ENCODE data around the gene SUPT20HL2. TPM values are rescaled to one million over a fixed set of nuclear protein-coding genes. Genes with fewer than 3 reads are reported as not detected.

Gene SUPT20HL2
- total RNA-seq, 2 donors from 2014 or later = 0.14 to 10.5 TPM

GRCh38 chrX:24283127-24283794, 30.6 kb downstream of the SUPT20HL2 start:
- no peak for DNase-seq (ENCODE audit: low spot score)
- WGBS = 50% methylated on average over 2 of the region's 2 CpGs
- Histone ChIP-seq H3K27ac (no peak overlapping the region), H3K4me1 (replicated peaks) (no peaks in the 10 kb centered on the region), H3K27me3 (replicated peaks; ENCODE audit: insufficient read depth) (no peaks in the 10 kb centered on the region), H3K36me3 (no peaks in the 10 kb centered on the region), H3K4me3 (no peak overlapping the region), H3K9me3 (no peaks in the 10 kb centered on the region)
- TF ChIP-seq, protein P1, sequence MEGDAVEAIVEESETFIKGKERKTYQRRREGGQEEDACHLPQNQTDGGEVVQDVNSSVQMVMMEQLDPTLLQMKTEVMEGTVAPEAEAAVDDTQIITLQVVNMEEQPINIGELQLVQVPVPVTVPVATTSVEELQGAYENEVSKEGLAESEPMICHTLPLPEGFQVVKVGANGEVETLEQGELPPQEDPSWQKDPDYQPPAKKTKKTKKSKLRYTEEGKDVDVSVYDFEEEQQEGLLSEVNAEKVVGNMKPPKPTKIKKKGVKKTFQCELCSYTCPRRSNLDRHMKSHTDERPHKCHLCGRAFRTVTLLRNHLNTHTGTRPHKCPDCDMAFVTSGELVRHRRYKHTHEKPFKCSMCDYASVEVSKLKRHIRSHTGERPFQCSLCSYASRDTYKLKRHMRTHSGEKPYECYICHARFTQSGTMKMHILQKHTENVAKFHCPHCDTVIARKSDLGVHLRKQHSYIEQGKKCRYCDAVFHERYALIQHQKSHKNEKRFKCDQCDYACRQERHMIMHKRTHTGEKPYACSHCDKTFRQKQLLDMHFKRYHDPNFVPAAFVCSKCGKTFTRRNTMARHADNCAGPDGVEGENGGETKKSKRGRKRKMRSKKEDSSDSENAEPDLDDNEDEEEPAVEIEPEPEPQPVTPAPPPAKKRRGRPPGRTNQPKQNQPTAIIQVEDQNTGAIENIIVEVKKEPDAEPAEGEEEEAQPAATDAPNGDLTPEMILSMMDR (IDR thresholded peaks at IDR 0.05) = no peak
- TF ChIP-seq POLR2A (IDR thresholded peaks at IDR 0.05) (no peak), POLR2AphosphoS5 (IDR thresholded peaks at IDR 0.05) (no peak)
- intact Hi-C loops (cut with DNase I) = no loop called here

DNA sequence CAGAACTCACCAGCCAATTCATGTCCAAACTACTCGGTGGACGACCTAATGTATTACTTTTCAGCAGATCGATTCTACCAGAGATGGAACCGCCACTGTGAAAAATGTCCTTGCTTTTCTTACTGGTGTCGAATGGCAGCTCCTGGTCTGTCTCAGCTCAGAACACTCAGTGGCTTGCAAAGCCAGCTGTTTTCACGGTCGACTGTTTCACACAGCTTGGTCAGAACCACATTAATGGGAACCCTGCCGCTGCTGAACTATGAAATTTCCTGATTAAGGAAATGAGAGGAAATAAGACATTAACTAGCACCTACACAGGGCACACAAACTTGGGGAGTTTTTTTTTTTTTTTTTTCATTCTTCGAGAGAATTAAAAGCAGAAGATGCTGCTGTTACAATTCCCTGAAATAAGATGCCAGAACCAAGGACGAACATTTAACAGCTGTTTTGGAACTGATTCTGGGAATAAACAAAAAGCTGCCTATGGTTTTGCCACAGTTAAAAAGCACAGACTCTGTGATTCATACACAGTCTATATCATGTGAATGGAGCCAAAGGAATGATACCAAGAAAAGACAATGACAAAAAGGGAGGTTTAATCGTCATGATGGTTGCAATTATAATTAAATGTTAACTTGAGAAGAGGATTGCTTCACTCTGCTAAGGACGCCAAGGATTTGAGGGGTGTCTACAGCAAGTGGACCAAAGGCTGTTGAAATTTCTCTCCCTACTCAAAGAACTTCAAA, 31.3 kb downstream of the SUPT20HL2 start:
- intact Hi-C loops (cut with DNase I) = no loop called here
- DNase-seq (ENCODE audit: low spot score) = no peak
- H3K4me1 ChIP-seq (replicated peaks) = no peaks in the 10 kb centered on the region
- TF ChIP-seq, protein P1 (IDR thresholded peaks at IDR 0.05) = no peak
- TF ChIP-seq POLR2A (IDR thresholded peaks at IDR 0.05) (no peak), POLR2AphosphoS5 (IDR thresholded peaks at IDR 0.05) (no peak)
- H3K27me3 ChIP-seq (replicated peaks; ENCODE audit: insufficient read depth) = no peaks in the 10 kb centered on the region
- H3K27ac ChIP-seq = no peak overlapping the region
- H3K9me3 ChIP-seq = no peaks in the 10 kb centered on the region
- no peak overlapping the region for H3K4me3 ChIP-seq
- 22% methylated on average over 12 of the region's 12 CpGs for WGBS
- H3K36me3 ChIP-seq = no peaks in the 10 kb centered on the region

DNA sequence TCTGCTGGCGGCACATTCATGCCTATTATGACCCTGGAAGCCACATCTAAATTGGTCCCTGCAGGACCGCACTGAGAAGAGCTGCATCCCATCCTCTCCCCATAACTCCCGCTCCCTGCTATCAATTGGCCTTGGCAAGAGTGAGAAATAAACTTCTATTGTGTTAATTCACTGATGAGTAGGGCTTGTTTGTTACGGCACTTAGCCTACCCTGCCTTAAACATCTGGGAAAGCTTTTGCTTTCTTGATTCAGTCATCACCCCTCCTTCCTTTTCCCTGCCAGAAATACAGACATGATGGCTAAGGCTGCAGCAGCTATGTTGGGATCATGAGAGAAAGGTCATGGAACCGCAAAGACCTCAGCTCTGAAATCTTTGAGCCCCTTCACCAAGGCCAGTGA, 36.5 kb downstream of the SUPT20HL2 start:
- Histone ChIP-seq H3K4me1 (replicated peaks) (no peaks in the 10 kb centered on the region), H3K9me3 (no peaks in the 10 kb centered on the region), H3K27me3 (replicated peaks; ENCODE audit: insufficient read depth) (no peaks in the 10 kb centered on the region), H3K36me3 (no peaks in the 10 kb centered on the region), H3K27ac (no peak overlapping the region), H3K4me3 (no peak overlapping the region)
- WGBS = 92% methylated on average over 5 of the region's 5 CpGs
- DNase-seq (ENCODE audit: low spot score) = no peak
- intact Hi-C loops (cut with DNase I) = no loop called here
- TF ChIP-seq POLR2AphosphoS5 (IDR thresholded peaks at IDR 0.05) (no peak), POLR2A (IDR thresholded peaks at IDR 0.05) (no peak)
- TF ChIP-seq, protein P1 (IDR thresholded peaks at IDR 0.05) = no peak

DNA sequence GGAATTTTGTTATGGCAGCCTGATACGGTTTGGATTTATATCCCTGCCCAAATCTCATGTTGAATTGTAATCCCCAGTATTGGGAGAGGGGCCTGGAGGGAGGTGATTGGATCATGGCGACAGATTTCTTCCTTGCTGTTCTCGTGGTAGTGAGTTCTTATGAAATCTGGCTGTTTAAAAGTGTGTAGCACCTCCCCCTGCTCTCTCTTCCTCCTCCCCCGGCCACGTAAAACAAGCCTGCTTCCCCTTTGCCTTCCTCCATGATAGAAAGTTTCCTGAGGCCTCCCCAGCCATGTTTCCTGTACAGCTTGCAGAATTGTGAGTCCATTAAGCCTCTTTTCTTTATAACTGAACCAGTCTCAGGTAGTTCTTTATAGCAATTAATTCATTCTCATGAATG, 37.9 kb downstream of the SUPT20HL2 start:
- intact Hi-C loops (cut with DNase I) = no loop called here
- Histone ChIP-seq H3K4me1 (replicated peaks) (no peaks in the 10 kb centered on the region), H3K9me3 (no peaks in the 10 kb centered on the region), H3K27me3 (replicated peaks; ENCODE audit: insufficient read depth) (no peaks in the 10 kb centered on the region), H3K27ac (no peak overlapping the region), H3K36me3 (no peaks in the 10 kb centered on the region), H3K4me3 (no peak overlapping the region)
- TF ChIP-seq POLR2A (IDR thresholded peaks at IDR 0.05) (no peak), POLR2AphosphoS5 (IDR thresholded peaks at IDR 0.05) (no peak)
- TF ChIP-seq, protein P1 (IDR thresholded peaks at IDR 0.05) = no peak
- WGBS = 73% methylated on average over 5 of the region's 5 CpGs
- no peak for DNase-seq (ENCODE audit: low spot score)

GRCh38 chrX:24271262-24271661, 42.6 kb downstream of the SUPT20HL2 start:
- Histone ChIP-seq H3K36me3 (no peaks in the 10 kb centered on the region), H3K4me3 (no peak overlapping the region), H3K27me3 (replicated peaks; ENCODE audit: insufficient read depth) (no peaks in the 10 kb centered on the region), H3K4me1 (replicated peaks) (no peaks in the 10 kb centered on the region), H3K27ac (no peak overlapping the region), H3K9me3 (no peaks in the 10 kb centered on the region)
- no peak for TF ChIP-seq POLR2A (IDR thresholded peaks at IDR 0.05)
- no peak for TF ChIP-seq POLR2AphosphoS5 (IDR thresholded peaks at IDR 0.05)
- TF ChIP-seq, protein P1 (IDR thresholded peaks at IDR 0.05) = no peak
- no peak for DNase-seq (ENCODE audit: low spot score)
- intact Hi-C loops (cut with DNase I) = no loop called here
